Left ventricle myocardium inferior (tissue), 1 donor: ENCODE results near the gene LSP1. TPM values are rescaled to one million over a fixed set of nuclear protein-coding genes. Genes with fewer than 3 reads are reported as not detected.
"Not testable (repeated sequence)": the region's sequence is repeated elsewhere in the genome, so short reads cannot be mapped to it uniquely, and the experiment has no call there.

ENCODE experiments used
- DNase-seq: peaks from one replicate; pipeline ENCODE4 v3.0.0-alpha.2; 2020
- H3K27ac ChIP-seq: fragments of 200-600 bp; replicated peaks from 2 replicates; pipeline ENCODE4 v1.8.0; 2021
- H3K27me3 ChIP-seq: fragments of 200-600 bp; 2 replicates; pipeline ENCODE4 v1.8.0; 2021; ENCODE audit warnings: low read depth
- H3K36me3 ChIP-seq: fragments of 200-600 bp; 2 replicates; pipeline ENCODE4 v1.8.0; 2021
- H3K4me1 ChIP-seq: fragments of 200-600 bp; 2 replicates; pipeline ENCODE4 v1.8.0; 2021
- H3K4me3 ChIP-seq: fragments of 200-600 bp; 2 replicates; pipeline ENCODE4 v1.8.0; 2021; ENCODE audit warnings: mild to moderate bottlenecking, moderate library complexity
- H3K9me3 ChIP-seq: fragments of 200-600 bp; replicated peaks from 2 replicates; pipeline ENCODE4 v1.8.0; 2021
- intact Hi-C: fragments of 100-400 bp; cut with micrococcal nuclease; formaldehyde crosslinking; loops from one replicate; pipeline ENCODE4 v1.11.0; 2022
- total RNA-seq: library from RNA; stranded (reverse); fragmentation: NEBNext Ultra II Directional; extraction: Animal tissue kit (Norgen Biotek cat#: 25700); gene quantifications from one replicate; pipeline ENCODE4 v1.2.1, GENCODE V29; 2021
- TF ChIP-seq, protein P1 (sequence below): fragments of 200-600 bp; IDR thresholded peaks from 2 replicates; pipeline ENCODE4 v1.8.0; 2021; ENCODE audit warnings: antibody characterized with exemption, mild to moderate bottlenecking, borderline replicate concordance
- donor health status: DM: no; HTN: yes; CAD: no; lungs with severe emphysema.

LSP1 gene
- total RNA-seq, 1 donor from 2014 or later: 19.7 TPM

DNA sequence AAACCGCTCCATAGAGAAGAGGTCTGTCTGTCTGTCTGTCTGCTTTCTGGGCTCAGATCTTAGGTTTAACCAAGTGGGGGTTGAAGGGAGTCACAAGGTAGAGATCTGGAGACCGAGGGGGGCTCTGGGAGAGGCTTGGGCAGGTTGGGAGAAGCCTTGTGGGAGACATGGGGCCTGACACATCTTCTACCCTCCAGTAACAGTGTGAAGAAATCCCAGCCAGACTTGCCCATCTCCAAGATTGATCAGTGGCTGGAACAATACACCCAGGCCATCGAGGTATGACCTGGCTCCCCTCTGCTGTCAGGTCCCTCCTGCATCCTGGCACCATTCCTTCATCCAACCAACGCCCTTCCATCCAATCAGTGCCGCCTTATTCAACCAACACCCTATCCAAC, 31.4 kb downstream of the LSP1 start:
- H3K9me3 ChIP-seq: no peaks in the 10 kb centered on the region
- no peak overlapping the region for H3K4me3 ChIP-seq
- peaks cover 57% of the 10 kb centered on the region for H3K4me1 ChIP-seq
- peaks cover 31% of the 10 kb centered on the region for H3K36me3 ChIP-seq
- no peak overlapping the region for H3K27ac ChIP-seq
- no peaks in the 10 kb centered on the region for H3K27me3 ChIP-seq
- TF ChIP-seq, protein P1, sequence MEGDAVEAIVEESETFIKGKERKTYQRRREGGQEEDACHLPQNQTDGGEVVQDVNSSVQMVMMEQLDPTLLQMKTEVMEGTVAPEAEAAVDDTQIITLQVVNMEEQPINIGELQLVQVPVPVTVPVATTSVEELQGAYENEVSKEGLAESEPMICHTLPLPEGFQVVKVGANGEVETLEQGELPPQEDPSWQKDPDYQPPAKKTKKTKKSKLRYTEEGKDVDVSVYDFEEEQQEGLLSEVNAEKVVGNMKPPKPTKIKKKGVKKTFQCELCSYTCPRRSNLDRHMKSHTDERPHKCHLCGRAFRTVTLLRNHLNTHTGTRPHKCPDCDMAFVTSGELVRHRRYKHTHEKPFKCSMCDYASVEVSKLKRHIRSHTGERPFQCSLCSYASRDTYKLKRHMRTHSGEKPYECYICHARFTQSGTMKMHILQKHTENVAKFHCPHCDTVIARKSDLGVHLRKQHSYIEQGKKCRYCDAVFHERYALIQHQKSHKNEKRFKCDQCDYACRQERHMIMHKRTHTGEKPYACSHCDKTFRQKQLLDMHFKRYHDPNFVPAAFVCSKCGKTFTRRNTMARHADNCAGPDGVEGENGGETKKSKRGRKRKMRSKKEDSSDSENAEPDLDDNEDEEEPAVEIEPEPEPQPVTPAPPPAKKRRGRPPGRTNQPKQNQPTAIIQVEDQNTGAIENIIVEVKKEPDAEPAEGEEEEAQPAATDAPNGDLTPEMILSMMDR: no peak
- DNase-seq: no peak
- intact Hi-C loops: loop anchor here (5.0 kb wide), 1 partner anchor 38 kb away; no protein-coding TSS in a partner anchor

DNA sequence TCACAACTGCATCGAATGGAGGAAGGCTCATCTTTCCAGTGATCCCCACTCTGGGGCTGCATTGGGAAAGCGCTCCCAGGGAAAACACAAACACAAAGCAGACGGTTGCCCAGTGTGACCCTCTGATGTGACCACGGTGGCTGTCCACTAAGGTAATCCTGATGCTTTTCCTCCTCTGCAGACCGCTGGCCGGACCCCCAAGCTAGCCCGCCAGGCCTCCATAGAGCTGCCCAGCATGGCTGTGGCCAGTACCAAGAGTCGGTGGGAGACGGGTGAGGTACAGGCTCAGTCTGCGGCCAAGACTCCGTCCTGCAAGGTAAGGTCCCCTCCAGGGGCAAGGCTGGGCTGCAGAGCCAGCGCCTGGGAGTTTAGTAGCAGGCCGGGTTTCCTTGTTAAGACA, 33.7 kb downstream of the LSP1 start:
- H3K36me3 ChIP-seq: peaks cover 31% of the 10 kb centered on the region
- H3K4me3 ChIP-seq, intact Hi-C loops, H3K9me3 ChIP-seq, H3K27me3 ChIP-seq, DNase-seq, H3K27ac ChIP-seq: not testable (repeated sequence)
- H3K4me1 ChIP-seq: peaks cover 42% of the 10 kb centered on the region

DNA sequence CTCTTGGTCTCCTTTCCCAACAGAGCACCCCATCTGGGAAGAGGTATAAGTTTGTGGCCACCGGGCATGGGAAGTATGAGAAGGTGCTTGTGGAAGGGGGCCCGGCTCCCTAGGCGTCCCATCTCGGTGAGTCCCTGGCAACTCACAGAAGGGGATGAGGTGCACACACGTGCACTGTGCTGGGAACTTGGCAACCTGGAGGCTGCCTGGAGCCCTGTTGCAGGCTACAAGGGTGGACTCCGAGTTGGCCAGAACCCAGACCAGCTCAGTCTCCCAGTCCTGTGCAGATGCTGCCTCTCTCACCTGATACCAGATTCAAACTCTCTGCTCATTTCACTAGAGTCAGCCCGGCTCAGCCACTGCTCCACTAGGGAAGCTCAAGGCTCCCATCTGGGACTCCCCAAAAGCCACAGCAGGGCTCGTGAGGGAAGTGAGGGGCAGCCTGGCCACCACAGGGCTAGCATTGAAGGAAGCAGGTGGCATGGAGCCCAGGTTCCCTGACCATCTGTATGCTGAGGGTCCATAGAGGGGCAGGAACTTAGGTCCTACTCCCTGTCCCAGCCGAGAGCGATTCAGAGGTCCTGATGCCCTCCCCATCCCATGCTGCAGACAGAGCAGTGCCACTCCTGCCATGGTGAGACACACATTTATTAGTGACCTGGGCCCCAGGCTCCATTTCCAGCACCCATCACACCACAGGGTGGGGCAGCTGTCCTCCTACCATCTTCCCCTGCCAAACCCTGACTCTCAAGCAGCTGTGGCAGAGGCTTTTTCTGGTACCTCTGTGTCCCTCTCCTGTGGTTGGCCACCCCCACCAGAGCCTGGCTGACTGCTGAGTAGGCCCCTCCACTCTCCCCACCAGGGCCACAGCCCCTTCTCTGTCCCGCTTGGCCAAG, 34.8 kb downstream of the LSP1 start:
- DNase-seq: no peak
- no peaks in the 10 kb centered on the region for H3K9me3 ChIP-seq
- no peak overlapping the region for H3K4me3 ChIP-seq
- H3K27me3 ChIP-seq: no peaks in the 10 kb centered on the region
- peaks cover 31% of the 10 kb centered on the region for H3K36me3 ChIP-seq
- peak overlapping the region; percentile 33 for H3K27ac ChIP-seq
- TF ChIP-seq, protein P1: no peak
- intact Hi-C loops: no loop called here
- H3K4me1 ChIP-seq: peaks cover 33% of the 10 kb centered on the region

DNA sequence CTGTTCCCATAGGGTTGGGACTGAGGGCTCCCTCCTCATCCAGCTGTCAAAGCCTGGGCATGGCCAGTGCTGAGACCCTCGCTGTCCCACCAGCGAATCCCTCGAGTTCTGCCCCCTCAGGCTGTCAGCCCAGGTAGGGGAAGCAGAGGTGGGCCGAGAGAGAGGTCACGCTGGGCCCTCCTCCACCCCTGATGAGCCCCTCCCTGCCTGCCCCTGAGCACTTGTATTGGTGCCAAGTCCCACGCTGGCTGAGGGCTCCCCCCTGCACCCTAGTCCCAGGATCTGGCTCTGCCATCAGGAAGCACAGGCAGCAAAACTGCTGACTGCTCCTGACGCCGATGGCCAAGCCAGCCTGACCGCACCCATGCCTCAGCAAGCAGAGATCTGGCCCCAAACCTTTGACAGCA, 35.5 kb downstream of the LSP1 start:
- Histone ChIP-seq H3K36me3 (peaks cover 29% of the 10 kb centered on the region), H3K4me3 (no peak overlapping the region), H3K27ac (peak overlapping the region; percentile 33), H3K4me1 (peaks cover 27% of the 10 kb centered on the region), H3K9me3 (no peaks in the 10 kb centered on the region), H3K27me3 (no peaks in the 10 kb centered on the region)
- TF ChIP-seq, protein P1: no peak
- intact Hi-C loops: no loop called here
- DNase-seq: no peak

DNA sequence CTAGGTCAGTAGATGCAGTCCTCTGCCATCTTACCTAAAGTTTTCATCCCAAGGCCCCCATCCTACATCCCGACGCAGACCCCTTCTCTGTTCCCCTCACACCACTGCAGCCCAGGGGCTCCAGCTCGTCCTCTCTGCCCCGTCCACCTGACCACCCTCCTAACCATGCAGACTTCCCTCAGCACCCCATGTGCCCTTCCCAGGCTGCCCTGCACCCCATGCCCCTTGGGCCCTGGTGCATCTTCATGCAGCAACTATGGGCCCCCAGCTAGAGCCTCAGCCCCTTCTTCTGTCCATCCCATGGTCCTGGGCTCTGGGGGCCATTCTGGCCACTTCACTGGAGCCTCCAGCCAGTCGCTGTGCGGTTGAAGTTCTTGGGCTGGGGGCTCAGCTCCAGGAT, 35.9 kb downstream of the LSP1 start:
- intact Hi-C loops: no loop called here
- H3K27ac ChIP-seq: peak overlapping the region; percentile 33
- DNase-seq: no peak
- H3K9me3 ChIP-seq: no peaks in the 10 kb centered on the region
- TF ChIP-seq, protein P1: no peak
- peaks cover 26% of the 10 kb centered on the region for H3K4me1 ChIP-seq
- no peaks in the 10 kb centered on the region for H3K27me3 ChIP-seq
- peaks cover 24% of the 10 kb centered on the region for H3K36me3 ChIP-seq
- H3K4me3 ChIP-seq: no peak overlapping the region

DNA sequence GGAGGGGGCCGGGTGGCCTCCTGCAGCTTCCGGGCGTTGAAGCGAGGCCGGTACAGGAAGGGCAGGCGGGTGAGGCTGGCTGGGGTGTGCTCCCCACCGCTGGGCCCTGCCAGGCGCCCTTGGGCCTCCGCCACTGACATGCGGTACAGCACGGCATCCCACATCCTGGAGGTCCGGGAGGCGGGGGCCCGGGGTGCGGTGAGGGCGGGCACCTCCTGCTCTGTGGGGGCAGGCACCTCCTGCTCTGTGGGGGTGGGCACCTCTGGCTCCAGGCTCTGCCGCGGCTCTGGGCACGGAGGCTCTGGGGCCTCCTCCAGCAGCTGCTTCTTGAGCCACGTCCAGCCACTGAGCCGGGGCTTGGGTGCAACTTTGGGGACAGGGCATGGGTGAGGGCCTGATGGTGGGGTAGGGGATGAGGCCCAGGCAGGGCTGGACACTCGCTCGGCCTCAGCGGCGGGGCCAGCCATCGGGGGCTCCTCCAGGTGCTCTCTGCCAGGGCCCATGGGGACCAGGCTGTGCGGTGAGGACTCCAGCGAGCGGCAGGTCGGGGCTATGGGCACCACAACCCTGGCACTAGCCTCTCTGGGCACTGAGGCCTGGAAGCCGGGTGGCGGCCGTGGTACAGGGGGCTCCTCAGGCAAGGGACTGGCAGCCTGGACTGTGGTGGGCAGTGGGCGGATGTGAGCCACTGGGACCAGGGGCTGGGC, 36.5 kb downstream of the LSP1 start:
- Histone ChIP-seq H3K27ac (no peak overlapping the region), H3K4me1 (peaks cover 26% of the 10 kb centered on the region), H3K4me3 (no peak overlapping the region), H3K9me3 (no peaks in the 10 kb centered on the region), H3K36me3 (peaks cover 23% of the 10 kb centered on the region), H3K27me3 (no peaks in the 10 kb centered on the region)
- TF ChIP-seq, protein P1: no peak
- intact Hi-C loops: no loop called here
- DNase-seq: no peak
